Erythroblast (primary cell): ENCODE data around the gene R3HDM1.

Experiments
- DNase-seq, 2 experiments: peaks; one replicate each; lab custom pipeline; 2025; lab: John Stamatoyannopoulos, UW
- GATA1 ChIP-seq: IDR thresholded peaks from 2 replicates; pipeline ENCODE4 v1.6.1; 2011; ENCODE audit warnings: low read depth, mild to moderate bottlenecking, control low read depth, low read length, moderate library complexity
- POLR2A ChIP-seq: IDR thresholded peaks from 2 replicates; pipeline ENCODE4 v1.6.1; 2011; ENCODE audit warnings: mild to moderate bottlenecking, low read length

R3HDM1 gene

DNA sequence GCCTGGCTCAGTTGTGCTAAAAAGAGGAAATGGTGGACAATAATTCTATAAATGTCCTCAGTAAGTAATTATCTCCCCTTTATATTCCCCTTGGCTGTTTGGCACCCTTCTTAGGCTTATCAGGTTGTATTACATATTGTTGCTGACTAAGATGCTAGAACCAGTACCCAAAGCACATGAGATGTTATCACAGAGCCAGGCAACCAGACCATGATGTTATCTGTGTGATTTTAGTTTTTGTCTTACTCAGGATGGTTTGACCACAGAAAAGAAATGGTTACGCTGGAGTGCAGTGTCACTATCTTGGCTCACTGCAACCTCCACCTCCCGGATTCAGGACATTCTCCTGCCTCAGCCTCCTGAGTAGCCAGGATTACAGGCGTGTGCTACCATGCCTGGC, 15.2 kb downstream of the R3HDM1 start:
- peak in 1 of 2 experiments; percentile 8 for DNase-seq
- TF ChIP-seq POLR2A (no peak), GATA1 (no peak)

DNA sequence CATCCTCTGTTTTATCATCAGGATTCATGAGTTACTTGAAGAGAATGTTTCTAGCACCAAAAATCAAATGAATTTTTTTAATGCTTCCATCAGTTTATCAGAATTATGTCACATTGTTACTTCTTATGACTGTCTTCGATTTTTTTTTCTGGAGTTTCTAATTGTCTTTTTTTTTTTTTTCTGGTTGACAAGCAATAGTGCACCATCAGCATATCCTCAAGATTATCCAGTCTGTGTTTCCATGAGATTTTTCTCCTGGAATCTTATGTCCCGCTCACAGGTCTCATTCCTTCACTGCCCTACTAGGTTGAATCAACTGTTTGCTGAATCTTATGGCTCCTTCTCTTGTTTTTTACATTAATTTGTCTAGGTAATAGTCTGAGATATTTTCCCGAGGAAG, 16.0 kb downstream of the R3HDM1 start:
- TF ChIP-seq GATA1 = no peak
- no peak for TF ChIP-seq POLR2A
- no peak for DNase-seq

DNA sequence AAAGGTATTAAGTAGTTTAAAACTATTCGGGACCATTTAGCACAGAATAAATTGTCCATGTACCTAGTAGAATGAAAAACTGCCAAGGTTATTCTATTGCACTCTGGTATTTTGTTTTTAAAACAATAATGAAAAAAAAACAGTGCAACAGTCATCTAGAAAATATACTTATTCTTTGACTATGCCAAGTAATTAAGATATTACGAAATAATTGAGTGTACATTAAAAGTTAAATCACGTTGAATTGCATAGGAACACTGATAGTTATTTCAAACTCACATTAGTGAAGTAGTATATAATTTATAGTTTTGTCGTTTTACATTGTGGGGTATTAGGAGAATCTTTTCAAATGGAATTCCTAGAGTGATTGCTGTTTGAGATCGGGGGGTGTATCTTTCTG, 20.1 kb downstream of the R3HDM1 start:
- DNase-seq = no peak
- TF ChIP-seq GATA1 = no peak
- TF ChIP-seq POLR2A = no peak

DNA sequence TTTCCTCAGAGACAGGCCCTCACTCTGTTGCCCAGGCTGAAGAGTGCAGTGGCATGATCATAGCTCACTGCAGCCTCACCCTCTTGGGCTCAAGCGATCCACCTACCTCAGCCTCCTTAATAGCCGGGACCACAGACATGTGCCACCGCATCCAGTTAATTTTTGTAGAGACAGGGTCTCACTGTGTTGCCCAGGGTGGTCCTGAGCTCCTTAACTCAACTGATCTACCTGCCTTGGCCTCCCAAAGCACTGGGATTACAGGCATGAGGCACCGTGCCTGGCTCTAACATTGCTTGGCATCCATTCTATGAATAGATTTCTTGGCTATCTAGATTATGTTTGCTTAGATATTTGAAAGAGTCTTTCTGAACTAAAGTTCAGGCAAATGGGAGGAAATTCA, 21.6 kb downstream of the R3HDM1 start:
- TF ChIP-seq GATA1 = no peak
- TF ChIP-seq POLR2A = no peak
- DNase-seq = no peak

DNA sequence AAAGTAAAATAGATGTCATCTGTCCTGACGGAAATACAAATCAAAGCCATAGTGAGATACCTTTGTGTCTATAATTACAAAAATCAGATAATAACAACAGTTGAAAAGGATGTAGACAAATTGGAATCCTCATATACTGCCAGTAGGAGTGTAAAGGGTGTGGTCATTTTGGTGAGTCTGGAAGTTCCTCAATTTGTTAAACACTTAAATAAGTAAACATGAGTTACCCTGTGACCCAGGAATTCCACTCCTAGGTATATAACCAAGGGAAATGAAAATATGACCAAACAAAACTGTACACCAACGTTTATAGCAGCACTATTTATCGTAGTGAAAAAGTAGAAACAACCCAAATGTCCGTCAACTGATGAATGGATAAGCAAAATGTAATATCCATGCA, 24.0 kb downstream of the R3HDM1 start:
- DNase-seq = no peak
- TF ChIP-seq POLR2A (no peak), GATA1 (no peak)

DNA sequence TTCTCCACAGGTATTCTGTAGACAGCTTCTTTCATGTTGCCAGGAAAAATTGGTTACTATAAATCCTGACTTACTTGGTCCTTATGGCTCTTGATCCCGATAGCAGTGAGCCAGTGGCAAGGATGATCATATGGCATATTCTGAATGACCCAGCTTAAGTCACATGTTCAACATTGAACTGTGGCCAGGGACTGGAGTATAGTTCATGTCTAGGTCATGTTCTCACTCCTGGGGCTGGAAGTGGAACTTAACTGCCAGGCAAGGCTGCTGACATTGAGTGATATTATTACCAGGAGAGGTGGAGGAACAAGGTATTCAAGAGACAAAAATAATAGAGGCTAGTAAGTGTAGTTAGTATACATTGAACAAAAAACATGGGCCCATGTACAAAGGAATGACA, 26.2 kb downstream of the R3HDM1 start:
- no peak for DNase-seq
- no peak for TF ChIP-seq GATA1
- no peak for TF ChIP-seq POLR2A

DNA sequence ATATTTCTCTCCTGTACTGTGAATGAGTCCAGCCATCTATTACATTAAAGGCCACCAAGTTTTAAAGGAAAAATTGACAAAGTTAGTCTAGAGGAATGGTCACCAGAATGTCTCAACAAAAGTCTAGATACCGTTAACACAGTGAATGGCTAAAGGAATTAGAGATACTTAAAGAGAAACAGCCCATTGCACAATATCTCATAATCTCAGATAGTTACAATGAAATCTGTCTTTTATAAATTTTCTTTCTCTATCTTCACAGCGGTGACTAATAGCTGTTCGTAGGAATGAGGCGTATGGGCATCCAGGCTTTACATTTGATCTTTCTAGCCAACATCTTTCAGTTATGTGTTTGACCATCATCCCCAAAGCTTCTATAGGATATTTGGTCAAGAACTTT, 30.6 kb downstream of the R3HDM1 start:
- TF ChIP-seq GATA1 (no peak), POLR2A (no peak)
- DNase-seq = no peak

DNA sequence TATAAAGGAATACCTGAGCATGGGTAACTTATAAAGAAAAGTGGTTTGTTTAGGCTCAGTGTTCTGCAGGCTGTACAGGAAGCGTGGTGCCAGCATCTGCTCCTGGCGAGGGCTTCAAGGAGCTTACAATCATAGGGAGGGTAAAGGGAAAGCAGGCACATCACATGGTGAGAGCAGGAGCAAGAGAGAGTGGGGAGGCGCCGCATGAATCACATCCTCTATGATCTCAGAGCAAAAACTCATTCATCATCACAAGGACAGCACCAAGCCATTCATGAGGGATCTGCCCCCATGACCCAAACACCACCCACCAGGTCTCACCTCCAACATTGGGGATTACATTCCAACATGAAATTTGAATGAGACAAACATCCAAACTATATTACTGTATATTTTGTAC, 32.5 kb downstream of the R3HDM1 start:
- DNase-seq = peak in 1 of 2 experiments; percentile 6
- TF ChIP-seq GATA1 = no peak
- no peak for TF ChIP-seq POLR2A

DNA sequence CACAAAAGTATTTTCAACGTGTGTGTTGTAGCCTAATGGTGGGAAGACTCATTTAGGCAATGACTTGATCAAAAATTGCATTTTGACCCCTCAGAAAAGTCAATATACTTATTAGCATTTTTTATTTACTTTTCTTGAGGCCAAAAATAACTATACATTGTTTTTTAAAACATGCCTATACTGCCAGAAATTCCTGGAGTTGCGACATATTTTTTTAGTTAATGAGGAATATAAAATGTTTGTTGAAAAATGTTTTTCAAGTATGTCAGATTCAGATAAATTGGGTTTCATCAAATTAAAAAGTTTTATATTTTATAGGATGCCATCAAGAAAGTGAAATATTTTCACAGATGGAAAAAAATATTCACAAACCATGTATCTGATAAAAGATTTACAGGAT, 39.6 kb downstream of the R3HDM1 start:
- DNase-seq = no peak
- TF ChIP-seq POLR2A (no peak), GATA1 (no peak)

DNA sequence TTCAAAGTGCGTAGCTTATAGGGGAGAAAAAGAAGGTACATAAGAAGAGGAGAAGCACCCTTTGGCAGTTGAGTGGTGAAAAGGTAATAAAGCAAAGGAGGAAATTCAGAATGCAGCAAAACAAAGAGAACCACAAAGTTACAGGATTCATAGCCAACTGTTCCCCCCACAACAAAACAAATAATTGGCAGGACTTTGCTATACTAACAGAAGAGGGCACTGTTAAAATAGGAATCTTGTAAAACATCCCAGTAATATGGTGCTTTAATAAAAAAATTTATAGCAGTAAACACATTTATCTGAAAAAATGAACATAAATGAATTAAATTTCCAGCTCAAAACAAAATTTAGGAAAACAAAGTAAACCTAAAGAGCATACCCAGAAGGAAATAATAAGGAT, 42.3 kb downstream of the R3HDM1 start:
- TF ChIP-seq POLR2A (no peak), GATA1 (no peak)

DNA sequence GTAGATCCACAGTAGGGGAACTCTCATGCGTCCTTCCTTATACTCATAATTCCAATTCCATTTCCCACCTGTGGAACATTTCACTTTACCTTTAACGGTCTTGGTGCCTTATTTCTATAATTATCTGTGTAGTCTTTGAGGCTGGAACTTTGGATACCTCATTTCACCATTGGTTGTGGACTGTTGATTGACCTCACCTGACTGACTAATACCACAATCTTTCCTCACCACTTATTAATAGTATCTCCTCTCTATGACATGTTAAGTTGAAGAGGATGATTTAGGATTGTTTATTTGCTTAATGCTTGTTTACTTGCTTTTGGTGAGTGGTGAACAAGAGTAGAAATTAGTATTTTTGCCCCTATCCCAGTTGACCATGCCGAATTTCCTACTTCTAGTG, 50.0 kb downstream of the R3HDM1 start:
- DNase-seq = no peak
- TF ChIP-seq POLR2A (no peak), GATA1 (no peak)

More for the DNA sequence above, 42.3 kb downstream of the R3HDM1 start:
- DNase-seq = no peak

DNA sequence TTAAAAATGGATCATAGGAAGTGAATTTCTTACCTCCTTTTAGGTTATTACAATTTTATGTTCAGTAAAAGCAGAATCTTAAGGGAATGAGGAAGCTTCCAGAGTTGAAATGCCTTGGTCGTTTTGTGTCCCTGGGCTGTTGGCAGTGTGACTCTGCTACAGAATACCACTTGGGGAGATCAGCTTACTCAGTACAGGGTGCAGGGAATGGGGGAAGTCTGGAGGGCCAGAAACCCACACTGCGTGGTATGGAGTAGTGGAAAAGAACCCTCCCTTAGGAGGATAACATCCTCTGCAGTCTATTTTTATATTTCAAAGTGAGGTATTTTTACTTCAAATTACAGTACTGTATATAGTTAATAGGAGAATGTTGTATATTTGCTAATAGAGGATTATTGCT, 51.1 kb downstream of the R3HDM1 start:
- DNase-seq = no peak
- TF ChIP-seq POLR2A (no peak), GATA1 (no peak)

DNA sequence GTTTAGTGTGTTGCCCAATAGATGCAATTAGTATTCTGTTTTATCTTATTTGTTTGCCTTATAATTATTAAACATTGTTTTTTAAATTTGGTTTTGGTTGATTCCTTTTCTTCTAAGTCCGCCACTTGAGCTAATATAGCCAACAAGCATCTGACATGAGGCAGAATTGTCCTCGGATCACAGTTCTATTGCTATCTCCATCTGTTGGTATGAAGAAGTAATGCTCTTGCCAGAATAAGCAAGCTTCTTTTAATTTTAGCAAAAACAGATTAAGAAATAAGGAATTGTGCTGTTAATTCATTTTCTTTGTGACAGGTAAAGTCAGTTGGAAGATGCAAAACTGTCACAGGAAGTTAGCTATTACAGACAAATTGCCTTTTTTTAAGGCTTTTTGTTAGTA, 54.3 kb downstream of the R3HDM1 start:
- DNase-seq = no peak

DNA sequence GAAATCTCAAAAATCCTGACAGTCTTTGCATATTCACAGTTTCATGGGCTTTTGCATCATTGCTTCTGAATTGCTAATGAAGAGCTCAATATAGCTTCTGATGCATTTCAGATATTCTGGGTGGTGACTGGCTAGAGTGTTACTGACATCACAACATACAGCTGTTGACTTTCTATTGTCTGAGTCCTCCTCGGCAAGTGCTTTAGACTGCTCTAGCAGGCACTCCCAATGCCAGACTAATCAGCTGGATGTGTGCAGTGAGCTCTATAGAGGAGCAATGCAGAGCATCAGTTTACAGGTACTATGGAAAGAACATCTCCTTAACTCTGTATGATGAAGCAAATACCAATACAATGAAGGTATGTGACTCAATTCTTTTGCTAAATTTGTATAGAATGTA, 54.9 kb downstream of the R3HDM1 start:
- DNase-seq = no peak
- TF ChIP-seq GATA1 = no peak
- TF ChIP-seq POLR2A = no peak

More for the DNA sequence above, 54.3 kb downstream of the R3HDM1 start:
- no peak for TF ChIP-seq POLR2A
- TF ChIP-seq GATA1 = no peak

DNA sequence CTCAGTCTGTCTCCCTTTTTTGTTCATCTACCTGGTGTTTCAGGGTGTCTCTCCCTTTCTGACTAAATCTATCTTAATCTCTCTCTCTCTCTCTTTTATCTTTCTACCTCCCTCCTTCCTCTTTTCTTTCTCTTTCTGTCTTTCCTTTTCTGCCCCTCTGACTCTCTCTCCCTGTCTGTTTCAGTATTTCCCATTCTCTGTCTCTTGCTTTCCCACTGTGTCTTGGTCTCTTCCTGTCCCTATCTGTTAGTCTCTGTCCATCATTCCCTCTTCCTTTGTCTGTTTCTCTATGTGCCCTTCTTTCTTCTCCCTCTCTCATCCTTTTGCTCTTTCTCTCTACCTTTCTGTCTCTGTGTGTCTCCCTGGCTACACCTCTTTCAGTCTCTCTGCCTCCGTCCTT, 56.7 kb downstream of the R3HDM1 start:
- DNase-seq = no peak
- TF ChIP-seq POLR2A (no peak), GATA1 (no peak)

DNA sequence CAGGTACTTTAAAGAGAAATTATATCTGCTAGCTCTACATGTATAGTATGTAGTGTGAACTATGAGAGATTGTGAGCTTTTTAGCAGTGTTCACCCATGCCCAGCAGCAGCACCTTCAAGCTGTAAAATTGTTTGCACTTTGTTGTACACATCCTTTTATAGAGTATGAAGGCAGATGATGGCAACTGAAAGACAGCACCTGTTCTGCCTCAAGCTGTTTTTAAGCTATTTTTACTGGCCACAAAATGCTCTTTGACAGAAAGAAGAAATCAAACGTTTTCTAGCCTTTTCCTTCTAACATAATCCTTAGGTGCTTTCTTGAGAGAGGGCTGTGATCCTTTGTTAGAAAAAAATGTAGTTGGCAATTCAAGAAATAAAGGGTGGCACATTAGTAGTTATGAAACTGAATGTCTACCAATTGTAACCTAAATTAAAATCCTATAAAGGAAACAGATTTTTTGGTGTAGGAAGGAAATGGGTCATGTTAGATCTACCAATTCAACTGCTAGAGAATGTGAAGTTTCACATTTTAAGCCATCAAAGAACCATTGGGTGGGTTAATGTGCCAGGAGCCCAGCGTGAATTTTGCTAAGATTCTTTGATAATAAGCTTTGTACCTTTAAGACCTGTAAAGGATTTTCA, 59.5 kb downstream of the R3HDM1 start:
- TF ChIP-seq POLR2A (no peak), GATA1 (no peak)
- no peak for DNase-seq
